ENCODE results near the gene PCDHA8. TPM values are rescaled to one million over a fixed set of nuclear protein-coding genes. Genes with fewer than 3 reads are reported as not detected.

Gene PCDHA8
- total and polyA plus RNA-seq, 2 of the 13 experiments (the other 11 are each of a cell fraction or from before 2014, with no cell fraction given): 0.03 to 0.11 TPM

GRCh38 chr5:140823475-140823874 is 17.5 kb upstream of the PCDHA8 start:
- intact Hi-C loops (cut with micrococcal nuclease; ENCODE audit: unreplicated experiment): no loop called here
- ChIA-PET POLR2A (no interaction called here), CTCF (ENCODE audit: low intra/inter-chr PET ratio, low total read pairs) (no interaction called here)
- Histone ChIP-seq H3K36me3 (replicated peaks in 1 of 2; ENCODE audit: control insufficient read depth in 1 of 2, insufficient read depth in 2 of 2, low read length in 2 of 2) (no peaks in the 10 kb centered on the region), H3K9me3 (ENCODE audit: low read length) (no peaks in the 10 kb centered on the region), H3K9ac (ENCODE audit: insufficient read depth, low read depth, low read length) (no peak overlapping the region), H3K4me1 (ENCODE audit: insufficient read depth, low read length) (no peaks in the 10 kb centered on the region), H3K4me3 (replicated peaks in 1 of 3; ENCODE audit: insufficient read depth in 1 of 3, low read depth in 2 of 3, low read length in 3 of 3) (no peak overlapping the region), H3K27ac (ENCODE audit: extremely low read length, insufficient read depth, low read length) (no peak overlapping the region), H3K27me3 (ENCODE audit: control insufficient read depth in 1 of 2, insufficient read depth in 2 of 2, low read length in 2 of 2) (no peaks in the 10 kb centered on the region; a peak in 1 of 5 replicates), H3K79me2 (ENCODE audit: insufficient read depth, low read length) (no peaks in the 10 kb centered on the region), H4K20me1 (ENCODE audit: insufficient read depth, low read length) (no peaks in the 10 kb centered on the region), H3K4me2 (ENCODE audit: low read depth, low read length) (no peak overlapping the region), H2AFZ (ENCODE audit: low read length) (no peak overlapping the region)
- no peak for FAIRE-seq
- no TSS peak for BruUV-seq (replicated peaks)
- in situ Hi-C loops (cut with HindIII; ENCODE audit: extremely low pct_ligation_motif_present, low pct_unique_long_range_greater_than_20kb): no loop called here
- no peak for TF ChIP-seq ARNT2 (CRISPR knock-in tag; IDR thresholded peaks at IDR 0.05; ENCODE audit: low read depth)
- no peak for TF ChIP-seq CSRNP1 (CRISPR knock-in tag; IDR thresholded peaks at IDR 0.05)
- TF ChIP-seq MIXL1 (CRISPR knock-in tag; IDR thresholded peaks at IDR 0.05): no peak
- TF ChIP-seq CHD4 (IDR thresholded peaks at IDR 0.05; ENCODE audit: borderline replicate concordance, low read length): no peak
- TF ChIP-seq TRIM22 (IDR thresholded peaks at IDR 0.05): no peak
- TF ChIP-seq, protein P1, sequence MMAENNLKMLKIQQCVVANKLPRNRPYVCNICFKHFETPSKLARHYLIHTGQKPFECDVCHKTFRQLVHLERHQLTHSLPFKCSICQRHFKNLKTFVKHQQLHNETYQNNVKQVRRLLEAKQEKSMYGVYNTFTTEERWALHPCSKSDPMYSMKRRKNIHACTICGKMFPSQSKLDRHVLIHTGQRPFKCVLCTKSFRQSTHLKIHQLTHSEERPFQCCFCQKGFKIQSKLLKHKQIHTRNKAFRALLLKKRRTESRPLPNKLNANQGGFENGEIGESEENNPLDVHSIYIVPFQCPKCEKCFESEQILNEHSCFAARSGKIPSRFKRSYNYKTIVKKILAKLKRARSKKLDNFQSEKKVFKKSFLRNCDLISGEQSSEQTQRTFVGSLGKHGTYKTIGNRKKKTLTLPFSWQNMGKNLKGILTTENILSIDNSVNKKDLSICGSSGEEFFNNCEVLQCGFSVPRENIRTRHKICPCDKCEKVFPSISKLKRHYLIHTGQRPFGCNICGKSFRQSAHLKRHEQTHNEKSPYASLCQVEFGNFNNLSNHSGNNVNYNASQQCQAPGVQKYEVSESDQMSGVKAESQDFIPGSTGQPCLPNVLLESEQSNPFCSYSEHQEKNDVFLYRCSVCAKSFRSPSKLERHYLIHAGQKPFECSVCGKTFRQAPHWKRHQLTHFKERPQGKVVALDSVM (CRISPR knock-in tag; IDR thresholded peaks at IDR 0.05): no peak
- 92% methylated on average over 37 of the region's 38 CpGs for WGBS (ENCODE audit: low lambda C conversion rate)
- ATAC-seq: no peak
- DNase-seq (ENCODE audit: low spot score): no peak

All from HepG2 (cell line).